Measurements from ENCODE around the gene DLK1.

DLK1 gene

GRCh38 chr14:100692256-100692655 lies 34.4 kb upstream of the DLK1 start:
- no peaks in the 10 kb centered on the region for H3K9me3 ChIP-seq (ENCODE audit: control insufficient read depth, low read length)
- H2AFZ ChIP-seq, result no peak overlapping the region
- H3K27me3 ChIP-seq (ENCODE audit: control insufficient read depth, insufficient read depth, low read length), result peaks cover 8% of the 10 kb centered on the region
- no peaks in the 10 kb centered on the region for H3K79me2 ChIP-seq
- no peak overlapping the region for H3K4me3 ChIP-seq (ENCODE audit: low read depth, low read length)
- no peak overlapping the region for H3K9ac ChIP-seq
- no peak overlapping the region for H3K27ac ChIP-seq
- H3K4me1 ChIP-seq, result no peaks in the 10 kb centered on the region
- H3K36me3 ChIP-seq (ENCODE audit: control insufficient read depth, insufficient read depth, low read length), result no peaks in the 10 kb centered on the region
- no peak overlapping the region for H3K4me2 ChIP-seq (ENCODE audit: low read length)
- no peak for TF ChIP-seq CTCF (IDR thresholded peaks at IDR 0.05)

- TF ChIP-seq CTCF (IDR thresholded peaks at IDR 0.05), result no peak
- H3K79me2 ChIP-seq, result no peaks in the 10 kb centered on the region
- no peak overlapping the region for H3K4me3 ChIP-seq (ENCODE audit: low read depth, low read length)
- no peak overlapping the region for H3K27ac ChIP-seq
- no peak overlapping the region for H3K9ac ChIP-seq
- H3K4me1 ChIP-seq, result no peaks in the 10 kb centered on the region
- H3K27me3 ChIP-seq (ENCODE audit: control insufficient read depth, insufficient read depth, low read length), result peaks cover 8% of the 10 kb centered on the region
- no peak overlapping the region for H2AFZ ChIP-seq
- no peaks in the 10 kb centered on the region for H3K9me3 ChIP-seq (ENCODE audit: control insufficient read depth, low read length)
- no peak overlapping the region for H3K4me2 ChIP-seq (ENCODE audit: low read length)
- H3K36me3 ChIP-seq (ENCODE audit: control insufficient read depth, insufficient read depth, low read length), result no peaks in the 10 kb centered on the region
Measured at GRCh38 chr14:100692859-100693558, 33.7 kb upstream of the DLK1 start.

GRCh38 chr14:100693877-100694578 lies 32.7 kb upstream of the DLK1 start:
- Histone ChIP-seq H3K9me3 (ENCODE audit: control insufficient read depth, low read length) (no peaks in the 10 kb centered on the region), H3K27me3 (ENCODE audit: control insufficient read depth, insufficient read depth, low read length) (peaks cover 8% of the 10 kb centered on the region), H3K4me1 (no peaks in the 10 kb centered on the region)

GRCh38 chr14:100694579-100695422 lies 31.9 kb upstream of the DLK1 start:
- Histone ChIP-seq H3K4me1 (no peaks in the 10 kb centered on the region), H3K27me3 (ENCODE audit: control insufficient read depth, insufficient read depth, low read length) (peaks cover 8% of the 10 kb centered on the region), H2AFZ (no peak overlapping the region), H3K9ac (no peak overlapping the region), H3K27ac (no peak overlapping the region), H3K79me2 (no peaks in the 10 kb centered on the region), H3K4me2 (ENCODE audit: low read length) (no peak overlapping the region), H3K4me3 (ENCODE audit: low read depth, low read length) (no peak overlapping the region), H3K36me3 (ENCODE audit: control insufficient read depth, insufficient read depth, low read length) (no peaks in the 10 kb centered on the region), H3K9me3 (ENCODE audit: control insufficient read depth, low read length) (no peaks in the 10 kb centered on the region)
- no peak for TF ChIP-seq CTCF (IDR thresholded peaks at IDR 0.05)

More at GRCh38 chr14:100693877-100694578, 32.7 kb upstream of the DLK1 start:
- Histone ChIP-seq H3K4me3 (ENCODE audit: low read depth, low read length) (no peak overlapping the region), H3K4me2 (ENCODE audit: low read length) (no peak overlapping the region), H3K9ac (no peak overlapping the region), H2AFZ (no peak overlapping the region), H3K79me2 (no peaks in the 10 kb centered on the region), H3K36me3 (ENCODE audit: control insufficient read depth, insufficient read depth, low read length) (no peaks in the 10 kb centered on the region), H3K27ac (no peak overlapping the region)
- no peak for TF ChIP-seq CTCF (IDR thresholded peaks at IDR 0.05)
